Fibroblast of skin of abdomen (primary cell): Measurements from ENCODE around the gene NDUFB1. TPM values are rescaled to one million over a fixed set of nuclear protein-coding genes. Genes with fewer than 3 reads are reported as not detected.

ENCODE experiments used
- DNase-seq: peaks from one replicate; pipeline ENCODE4 v3.0.0-alpha.2; 2013
- polyA plus RNA-seq, 2 experiments: library from polyadenylated mRNA; unstranded; fragments of 120-200 nt; gene quantifications; one replicate each; pipeline ENCODE4 v1.2.1, GENCODE V29; 2013; ENCODE audit not compliant: insufficient read length in 2 of 2

Gene NDUFB1
- polyA plus RNA-seq (2013, experiment 1 of 2; ENCODE audit: insufficient read length) = 113 TPM
- polyA plus RNA-seq (2013, experiment 2 of 2; ENCODE audit: insufficient read length) = 106 TPM

DNA sequence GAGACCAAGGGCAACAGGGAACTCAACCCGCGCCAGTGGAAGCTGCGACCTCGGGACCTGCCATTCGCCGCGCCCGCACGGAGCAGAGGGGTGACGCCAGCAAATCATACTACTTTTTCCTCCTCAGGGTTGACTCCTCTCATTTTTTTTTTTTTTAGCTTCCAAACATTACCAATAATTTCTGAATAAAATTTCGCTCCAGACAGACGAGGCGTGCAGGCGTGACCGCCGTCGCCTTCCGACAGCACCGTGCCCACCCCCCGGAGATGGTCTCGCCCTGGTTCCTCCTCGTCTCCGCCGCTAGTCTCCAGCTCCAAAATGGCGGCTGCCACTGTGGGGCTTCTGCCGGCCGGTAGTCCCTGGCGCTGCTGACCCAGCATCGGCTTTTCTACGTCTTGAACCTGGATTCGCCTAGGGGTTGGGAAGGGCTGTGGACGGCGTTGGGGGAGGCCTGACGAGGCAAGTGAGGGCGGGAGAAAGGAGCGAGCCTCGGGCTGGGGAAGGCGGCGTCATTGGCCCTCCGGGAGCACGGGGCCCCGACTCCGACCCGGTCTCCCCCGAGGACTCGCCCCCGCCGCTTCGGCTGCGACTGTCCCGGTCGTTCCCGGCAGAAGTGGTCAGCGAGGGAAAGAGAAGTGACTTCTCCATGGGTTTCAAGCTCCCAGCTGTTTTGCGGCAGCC, at the start of gene NDUFB1, which contains the start of gene CPSF2:
NDUFB1 (minus strand) TSS at position 37 of the 681 bp plus-strand sequence. CDS start 4,069 bp downstream, outside the sequence.
CPSF2 (plus strand) TSS at position 300 of the 681 bp plus-strand sequence. CDS start 9,016 bp downstream, outside the sequence.
- DNase-seq = peak; percentile 80

DNA sequence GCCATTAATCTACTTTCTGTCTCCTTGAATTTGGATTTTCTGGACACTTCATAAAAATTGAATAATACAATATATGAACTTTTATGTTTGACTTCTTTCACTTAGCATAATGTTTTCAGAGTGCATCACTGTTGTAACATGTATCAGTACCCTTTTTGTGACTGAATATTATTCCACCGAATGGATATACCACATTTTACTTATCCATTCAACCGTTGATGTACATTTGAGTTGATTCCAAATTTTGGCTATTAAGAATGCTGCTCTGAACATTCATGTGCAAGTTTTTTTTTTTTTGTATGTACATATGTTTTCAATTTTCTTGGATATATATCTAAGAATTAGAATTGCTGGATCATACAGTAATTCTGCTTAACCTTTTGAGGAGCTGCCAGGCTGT, 43.5 kb upstream of the NDUFB1 start:
- peak; percentile 13 for DNase-seq

DNA sequence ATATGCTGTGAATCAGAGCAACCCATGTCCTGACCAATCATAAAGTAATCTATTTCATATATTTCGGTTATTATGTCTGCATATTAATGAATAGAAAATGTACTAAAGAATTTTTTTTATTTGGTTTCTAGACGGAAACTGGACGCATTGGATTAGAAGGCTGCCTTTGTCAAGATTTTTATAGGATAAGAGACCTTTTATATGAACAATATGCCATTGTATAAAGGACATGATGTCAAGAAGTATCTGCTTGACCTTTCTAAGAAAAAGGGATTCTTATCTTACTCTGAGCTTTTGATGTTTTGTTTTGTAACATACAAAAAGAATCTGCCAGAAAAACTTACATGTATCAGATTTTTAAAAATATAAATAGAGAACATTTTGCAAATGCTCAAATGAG, 40.0 kb upstream of the NDUFB1 start:
- no peak for DNase-seq

DNA sequence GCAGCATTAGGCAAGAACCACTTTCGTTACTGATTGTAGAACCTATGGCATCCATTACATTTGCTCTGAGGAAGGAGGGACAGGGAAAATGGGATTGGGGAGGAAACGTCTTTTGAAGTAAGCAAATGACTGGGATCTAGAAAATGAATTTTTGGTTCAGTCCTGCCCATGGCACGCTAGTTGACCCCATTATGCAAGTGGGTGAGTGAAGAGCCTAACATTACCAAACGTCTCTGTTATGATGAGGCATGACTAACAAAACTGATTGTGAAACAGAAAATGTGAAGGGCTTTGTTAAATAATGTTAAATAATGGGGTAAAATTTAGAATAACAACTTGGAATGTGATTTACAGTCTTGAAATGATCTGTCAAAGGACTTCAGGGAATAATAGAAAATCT, 39.1 kb upstream of the NDUFB1 start:
- peak; percentile 77 for DNase-seq

DNA sequence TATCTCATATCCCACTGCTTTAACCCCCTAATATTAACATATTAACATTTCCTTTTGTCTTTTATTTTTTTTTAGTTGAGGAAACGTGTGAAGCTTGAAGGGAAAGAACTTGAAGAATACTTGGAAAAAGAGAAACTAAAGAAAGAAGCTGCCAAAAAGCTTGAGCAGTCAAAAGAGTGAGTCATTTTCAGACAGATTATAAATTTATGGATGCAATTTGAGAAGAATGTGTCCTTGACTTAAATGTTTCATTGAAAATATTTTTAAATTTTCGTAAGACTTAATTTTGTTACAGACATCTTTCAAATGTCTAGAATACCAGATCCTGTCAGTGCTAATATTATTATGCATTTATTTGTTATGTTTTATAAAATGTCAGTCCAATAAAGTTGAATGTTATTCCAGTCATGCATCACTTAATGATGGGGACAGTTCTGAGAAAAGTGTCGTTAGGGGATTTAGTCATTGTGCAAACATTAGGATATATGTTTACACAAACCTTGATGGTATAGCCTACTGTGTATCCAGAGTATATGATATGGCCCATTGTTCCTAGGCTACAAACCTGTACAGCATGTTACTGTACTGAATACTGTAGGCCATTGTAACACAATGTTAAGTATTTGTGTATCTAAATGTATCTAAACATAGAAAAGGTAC, 32.9 kb upstream of the NDUFB1 start:
- peak; percentile 40 for DNase-seq

DNA sequence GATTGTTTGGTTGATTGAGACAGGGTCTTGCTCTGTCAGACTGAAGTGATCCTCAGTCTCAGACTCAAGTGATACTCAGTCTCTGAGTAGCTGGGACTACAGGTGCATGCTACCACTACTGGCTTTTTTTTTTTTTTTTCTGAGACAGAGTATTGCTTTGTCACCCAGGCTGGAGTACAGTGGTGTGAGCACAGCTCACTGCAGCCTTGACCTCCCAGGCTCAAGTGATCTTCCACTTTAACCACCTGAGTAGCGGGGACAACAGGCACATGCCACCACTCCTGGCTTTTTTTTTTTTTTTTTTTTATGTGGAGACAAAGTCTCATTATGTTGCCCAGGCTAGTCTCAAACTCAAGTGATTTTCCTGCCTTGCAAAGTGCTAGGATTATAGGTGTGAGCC, 32.1 kb upstream of the NDUFB1 start:
- no peak for DNase-seq

DNA sequence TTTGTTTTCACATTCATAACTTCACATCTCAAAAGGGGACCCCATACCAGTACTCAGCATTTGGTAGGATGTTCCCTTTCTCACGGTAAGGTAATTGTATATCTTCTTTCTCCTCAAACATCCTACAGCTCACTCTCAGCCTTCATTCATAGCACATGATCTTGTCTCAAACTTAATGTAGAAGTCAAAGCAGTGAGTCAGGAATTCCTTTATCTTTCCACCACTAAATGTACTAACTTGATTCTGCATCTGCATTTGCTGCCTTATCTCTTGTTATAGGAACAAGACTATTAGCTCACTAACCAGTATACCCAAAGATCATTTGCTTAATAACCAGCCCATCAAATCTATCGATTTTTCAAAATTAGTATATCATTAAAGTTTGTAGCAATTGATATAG, 23.2 kb upstream of the NDUFB1 start:
- peak; percentile 4 for DNase-seq

DNA sequence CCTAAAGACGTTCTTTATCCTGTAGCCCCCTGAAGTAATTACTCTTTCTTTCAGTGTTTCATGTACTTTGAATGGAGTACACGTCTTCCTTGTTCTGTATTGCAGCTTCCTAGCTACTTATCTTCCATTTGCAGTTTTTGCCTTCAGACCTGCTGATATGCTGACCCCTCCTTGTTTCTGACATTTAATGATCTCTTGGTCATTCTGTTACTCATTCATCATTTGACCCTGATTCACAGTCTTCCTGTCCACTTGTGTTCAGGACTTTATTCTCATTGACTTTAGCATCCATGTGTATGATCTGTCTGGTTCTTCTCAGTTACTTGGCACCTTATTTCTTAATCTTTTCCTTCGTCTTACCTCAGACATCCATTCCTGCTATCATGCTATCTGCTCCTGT, 22.5 kb upstream of the NDUFB1 start:
- no peak for DNase-seq

DNA sequence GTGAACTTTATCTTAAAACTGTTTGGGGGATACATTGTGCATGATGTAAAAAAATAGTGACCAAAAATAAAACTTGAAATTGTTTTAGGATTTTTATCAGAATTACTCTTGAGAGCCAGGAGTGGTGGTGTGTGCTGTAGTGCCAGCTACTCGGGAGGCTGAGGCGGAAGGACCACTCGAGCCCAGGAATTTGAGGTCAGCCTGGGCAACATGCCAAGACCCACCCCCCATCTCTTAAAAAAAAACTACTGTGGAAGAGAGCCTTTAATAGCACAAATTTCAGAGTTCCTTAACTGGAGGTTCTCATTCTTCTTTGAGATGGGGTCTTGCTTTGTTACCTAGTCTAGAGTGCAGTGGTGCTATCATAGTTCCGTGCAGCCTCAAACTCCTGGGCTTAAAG, 21.8 kb upstream of the NDUFB1 start:
- DNase-seq = peak; percentile 4

DNA sequence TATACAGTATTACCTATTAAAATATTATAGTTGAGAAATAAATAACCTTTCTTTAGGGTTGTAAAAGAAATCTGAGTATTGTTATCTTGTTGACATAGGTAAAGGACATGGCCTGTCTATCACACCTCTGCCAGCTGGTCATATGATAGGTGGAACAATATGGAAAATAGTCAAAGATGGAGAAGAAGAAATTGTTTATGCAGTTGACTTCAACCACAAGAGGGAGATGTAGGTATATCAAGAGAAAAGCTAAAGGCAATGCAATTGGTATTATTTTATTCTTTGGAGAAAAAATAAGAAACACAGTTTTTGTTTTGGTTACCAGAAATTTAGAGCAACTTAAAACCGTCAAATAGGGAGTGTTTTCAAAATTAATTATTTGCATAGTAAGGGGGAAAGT, 13.8 kb upstream of the NDUFB1 start:
- DNase-seq = peak; percentile 36

DNA sequence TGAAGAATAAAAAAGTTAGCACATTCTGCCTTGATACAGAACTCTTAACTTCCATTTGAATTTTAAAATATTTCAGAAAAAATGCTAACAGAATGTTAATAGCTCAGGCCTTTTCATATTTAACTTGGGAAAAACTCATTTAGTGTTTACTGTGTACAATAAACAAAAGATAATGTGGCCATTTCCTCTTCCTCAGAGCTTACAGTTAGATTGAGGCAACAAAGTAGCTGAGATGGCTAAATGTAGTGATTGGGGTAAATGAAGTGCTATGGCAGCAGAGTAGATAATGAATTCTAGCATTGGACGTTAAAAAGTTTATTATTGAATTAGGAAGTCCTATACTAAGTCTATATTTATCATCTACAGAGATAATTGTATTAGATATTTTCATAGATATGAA, 12.9 kb upstream of the NDUFB1 start:
- DNase-seq = no peak

DNA sequence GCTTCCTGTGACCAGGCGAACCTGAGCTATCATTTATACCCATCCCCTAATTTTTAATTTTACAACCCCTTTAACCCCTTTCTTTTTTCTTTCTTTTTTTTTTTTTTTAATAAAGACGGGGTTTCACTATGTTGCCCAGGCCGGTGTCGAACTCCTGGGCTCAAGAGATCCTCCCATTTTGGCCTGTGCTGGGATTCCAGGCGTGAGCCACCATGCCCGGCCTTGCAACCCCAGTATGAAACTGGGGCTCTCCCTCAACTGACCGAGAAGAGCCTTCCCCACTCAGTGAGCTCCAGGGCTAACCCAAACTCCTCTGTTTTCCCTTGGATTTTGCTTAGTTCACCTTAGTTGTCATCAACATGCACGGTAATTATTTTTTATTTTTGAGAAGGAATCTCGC, 1.3 kb upstream of the NDUFB1 start:
- DNase-seq = no peak

DNA sequence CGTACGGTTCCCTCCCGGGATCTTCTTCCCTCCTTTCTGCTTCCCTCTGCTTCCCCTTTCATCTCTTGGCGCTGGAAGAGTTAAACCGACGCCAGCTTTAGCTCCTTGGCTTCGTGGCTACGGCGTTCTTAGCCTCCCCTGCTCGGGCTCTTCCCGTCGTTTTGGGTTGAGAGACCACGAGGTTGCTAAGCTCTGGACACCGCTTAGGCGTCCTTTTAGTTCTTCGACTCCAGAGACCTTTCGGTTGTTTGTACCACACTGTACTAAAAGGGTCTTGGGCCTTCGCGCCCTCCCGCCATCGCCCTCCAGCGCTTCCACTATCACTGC, 808 bp upstream of the NDUFB1 start:
- DNase-seq = peak; percentile 21

DNA sequence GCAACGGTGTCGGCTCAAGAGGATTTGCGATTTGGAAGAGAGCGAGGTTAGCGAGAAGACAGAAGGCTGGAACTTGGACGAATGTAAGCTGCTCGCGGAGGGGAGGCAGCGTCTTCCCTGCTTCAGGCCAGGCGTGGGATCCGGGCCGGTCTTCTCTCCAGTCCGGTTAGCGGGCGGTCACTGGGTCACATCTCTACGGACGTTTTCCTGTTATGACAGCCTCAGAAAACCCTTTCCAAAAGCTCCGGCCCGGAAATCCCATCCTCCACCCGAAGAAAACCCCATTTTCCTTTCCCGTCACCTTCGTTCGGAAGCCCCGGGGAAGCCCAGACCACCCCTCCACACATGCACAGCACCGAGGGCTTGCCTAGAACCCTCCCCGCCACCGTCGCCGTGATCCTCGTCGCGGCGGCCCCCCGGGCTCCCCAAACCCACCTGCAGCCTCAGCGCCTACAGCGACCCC, 268 bp downstream of the NDUFB1 start:
- DNase-seq = peak; percentile 19

DNA sequence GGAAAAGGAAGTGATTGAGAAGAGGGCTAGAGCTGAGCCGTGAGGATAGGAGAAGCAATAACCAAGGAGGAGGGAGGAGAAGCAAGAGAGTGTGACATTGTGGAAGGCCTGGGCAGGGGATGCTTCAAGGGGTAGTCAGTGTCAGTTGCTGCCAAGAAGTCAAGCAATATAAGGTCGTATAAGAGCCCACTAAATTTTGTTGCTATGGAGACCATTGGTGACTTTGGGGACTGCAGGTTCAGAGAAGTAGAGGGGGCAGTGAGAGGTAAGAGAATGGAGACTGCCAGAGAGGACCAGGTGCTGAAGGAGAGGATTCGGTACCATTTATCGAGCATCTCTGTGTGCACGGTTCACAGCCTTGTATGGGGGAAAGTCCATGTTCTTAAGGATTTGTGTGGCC, 12.0 kb downstream of the NDUFB1 start:
- no peak for DNase-seq

DNA sequence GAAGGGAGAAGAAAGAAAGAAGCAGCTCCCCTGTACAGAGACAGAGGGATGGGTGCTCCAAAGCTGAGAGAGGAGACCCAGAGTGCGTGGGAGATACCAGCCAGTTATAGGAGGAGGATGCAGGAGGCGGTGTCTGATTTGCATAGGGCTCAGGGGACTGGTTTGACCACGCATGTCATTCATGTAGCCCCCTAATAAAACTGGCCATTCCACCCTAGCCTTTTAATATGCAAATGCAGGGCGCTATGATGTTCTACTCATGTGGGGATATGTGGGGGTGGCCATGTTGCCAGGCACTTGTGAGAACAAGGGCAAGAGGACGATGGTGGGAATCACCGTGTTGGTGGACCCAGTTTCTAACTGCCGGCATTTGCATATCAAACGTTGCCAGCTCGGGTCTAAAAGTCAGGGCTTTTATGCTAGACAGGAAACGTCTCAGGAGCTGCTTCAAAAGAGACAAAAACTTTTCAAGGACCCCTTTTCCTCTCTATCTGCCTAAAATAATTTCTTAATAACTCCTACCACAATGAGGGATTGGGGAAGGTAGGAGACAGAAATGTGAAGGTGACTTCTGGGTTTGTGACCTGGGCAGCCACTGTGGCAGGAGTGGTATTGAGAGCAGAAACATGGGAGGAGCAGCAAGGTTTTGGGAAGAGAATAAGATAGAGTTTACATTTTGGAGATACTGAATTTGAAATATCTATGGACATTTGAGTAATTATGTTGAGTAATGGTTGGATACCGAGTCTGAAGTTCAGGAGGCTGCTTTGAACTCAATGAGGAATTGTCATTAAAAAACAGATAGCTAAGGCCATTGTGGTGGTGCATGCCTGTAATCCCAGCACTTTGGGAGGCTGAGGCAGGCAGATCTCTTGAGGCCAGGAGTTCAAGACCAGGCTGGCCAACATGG, 12.9 kb downstream of the NDUFB1 start:
- no peak for DNase-seq

DNA sequence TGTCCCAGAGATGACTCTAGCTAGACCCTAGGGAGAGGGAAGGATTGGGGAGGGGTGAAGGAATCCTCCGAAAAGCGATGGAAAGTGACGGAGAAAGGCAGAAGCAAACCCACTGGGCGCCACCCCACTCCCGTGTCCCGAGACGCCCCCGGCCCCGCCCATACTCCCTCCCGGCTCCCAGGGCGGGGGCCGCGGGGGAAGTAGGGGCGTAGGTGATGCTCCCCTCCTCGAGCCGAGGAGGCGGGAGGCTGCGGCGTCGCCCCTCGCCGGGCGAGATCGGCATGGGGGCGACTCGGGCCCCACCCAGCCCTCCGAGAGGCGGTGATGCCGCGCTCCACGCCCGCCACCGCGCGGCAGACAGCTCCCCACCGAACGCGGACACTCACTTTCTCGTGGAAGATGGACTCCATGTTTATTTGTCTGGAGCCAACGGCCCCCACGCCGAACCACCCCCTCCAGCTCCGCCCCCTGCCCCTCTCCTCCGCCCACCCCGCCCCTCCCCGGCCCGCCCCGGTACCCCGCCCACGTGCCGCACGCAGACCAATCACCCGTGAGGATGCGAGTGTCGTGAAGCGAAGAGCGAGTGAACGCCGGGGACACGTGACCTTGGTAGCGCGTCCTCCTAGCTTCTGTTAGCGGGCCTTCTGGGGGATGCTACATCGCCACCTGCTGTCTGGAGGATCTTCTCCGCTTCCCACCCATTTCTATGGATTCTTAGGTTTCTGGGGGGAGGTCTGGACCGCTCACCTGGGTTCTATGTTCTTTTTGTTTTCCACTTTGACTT, 15.2 kb downstream of the NDUFB1 start, which contains the start of gene ATXN3:
ATXN3 (minus strand) TSS at position 440 of the 784 bp plus-strand sequence; CDS start at position 410, 30 bp downstream.
- DNase-seq = peak; percentile 99

DNA sequence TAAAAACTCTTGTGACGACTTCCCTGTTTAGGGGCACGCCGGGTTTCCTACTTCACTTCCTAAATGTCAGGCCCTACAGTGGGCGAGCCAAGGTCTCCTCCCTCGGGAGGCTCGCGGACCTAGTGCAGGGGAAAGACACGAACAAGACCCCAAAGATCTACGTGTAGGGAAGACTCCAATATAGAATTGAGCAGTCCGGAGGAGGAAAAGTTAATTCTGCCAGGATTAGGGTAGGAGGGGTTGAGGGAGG, 15.7 kb downstream of the NDUFB1 start:
- no peak for DNase-seq

DNA sequence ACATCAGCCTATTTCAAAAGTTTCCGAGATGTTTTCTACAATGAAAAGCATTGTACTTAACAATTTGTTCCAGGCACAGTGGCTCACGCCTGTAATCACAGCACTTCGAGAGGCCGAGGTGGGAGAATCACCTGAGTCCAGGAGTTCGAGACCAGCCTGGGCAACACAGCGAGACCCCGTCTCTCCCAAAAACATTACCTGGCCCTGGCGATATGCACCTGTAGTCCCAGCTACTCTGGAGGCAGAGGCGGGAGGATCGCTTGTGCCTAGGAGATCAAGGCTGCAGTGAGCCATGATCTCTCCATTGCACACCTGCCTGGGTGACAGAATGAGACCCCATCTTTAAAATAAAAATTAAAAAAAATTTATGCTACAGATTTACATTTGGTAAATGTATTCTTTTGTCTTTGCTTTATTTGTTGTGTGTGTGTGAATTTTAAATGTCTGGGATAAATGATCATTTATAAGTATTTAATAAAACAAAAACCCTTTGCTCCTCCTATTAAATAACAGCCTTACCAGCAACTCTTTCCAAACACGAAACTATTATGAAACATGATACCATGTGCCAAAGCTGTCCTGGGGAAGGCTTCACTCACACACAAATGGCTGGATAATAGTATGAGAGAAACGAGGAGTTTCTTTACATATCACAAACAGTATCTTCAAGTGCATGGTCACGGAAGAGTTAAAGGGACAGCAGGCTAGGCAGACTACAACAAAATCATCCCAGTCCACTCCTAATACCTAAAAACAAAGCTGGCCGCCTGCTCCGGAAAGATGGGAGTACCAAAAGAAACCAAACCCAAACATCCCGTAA, 16.2 kb downstream of the NDUFB1 start:
- DNase-seq = no peak

DNA sequence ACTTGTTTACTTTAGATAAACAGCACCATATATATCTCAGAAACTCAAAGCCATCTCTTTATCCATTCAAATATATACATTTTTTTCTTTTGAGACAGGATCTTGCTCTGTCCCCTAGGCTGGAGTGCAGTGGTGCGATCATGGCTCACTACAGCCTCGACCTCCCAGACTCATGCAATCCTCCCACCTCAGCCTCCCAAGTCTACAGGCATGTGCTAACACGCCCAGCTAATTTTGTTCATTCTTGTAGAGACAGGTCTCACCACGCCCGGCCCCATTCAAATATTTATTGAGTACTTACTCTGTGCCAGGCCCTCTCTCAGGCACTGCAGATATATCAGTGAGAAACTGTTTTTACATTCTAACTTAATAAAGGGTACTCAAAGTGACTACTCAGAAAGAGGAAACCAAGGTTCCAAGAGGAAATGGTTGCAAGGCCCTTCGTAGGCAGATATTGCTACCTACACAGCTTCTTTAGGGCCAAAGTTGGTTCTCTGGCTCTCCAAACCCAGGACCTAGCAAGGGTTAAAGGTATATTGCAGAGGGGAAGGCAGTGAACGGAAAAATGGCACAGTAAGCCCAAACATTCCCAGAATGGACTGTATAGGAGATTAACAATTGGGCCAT, 18.0 kb downstream of the NDUFB1 start:
- no peak for DNase-seq

DNA sequence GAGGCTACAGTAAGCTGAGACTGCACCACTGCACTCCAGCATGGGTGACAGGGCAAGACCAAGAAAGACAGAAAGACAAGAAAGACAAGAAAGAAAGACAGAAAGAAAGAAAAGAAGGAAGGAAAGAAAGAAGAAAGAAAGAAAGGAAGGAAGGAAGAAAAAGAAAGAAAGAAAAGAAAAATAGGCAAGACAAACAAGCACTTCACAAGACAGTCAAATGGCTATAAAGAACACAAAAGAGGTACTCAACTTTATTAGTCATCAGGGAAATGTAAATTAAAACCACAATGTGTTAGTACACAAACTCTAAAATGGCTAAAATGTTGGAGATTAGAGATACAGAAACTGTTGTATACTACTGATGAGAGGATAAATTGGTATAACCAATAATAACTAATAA, 21.7 kb downstream of the NDUFB1 start:
- no peak for DNase-seq
